HG03066 (cell line): ENCODE results near the gene PLCB2.

Source experiments
- ATAC-seq: cut with Tn5 transposase; IDR thresholded peaks from one replicate; pipeline ENCODE4 v1.9.1; 2021; ENCODE audit warnings: low read depth; ENCODE audit not compliant: unreplicated experiment

The PLCB2 gene

DNA sequence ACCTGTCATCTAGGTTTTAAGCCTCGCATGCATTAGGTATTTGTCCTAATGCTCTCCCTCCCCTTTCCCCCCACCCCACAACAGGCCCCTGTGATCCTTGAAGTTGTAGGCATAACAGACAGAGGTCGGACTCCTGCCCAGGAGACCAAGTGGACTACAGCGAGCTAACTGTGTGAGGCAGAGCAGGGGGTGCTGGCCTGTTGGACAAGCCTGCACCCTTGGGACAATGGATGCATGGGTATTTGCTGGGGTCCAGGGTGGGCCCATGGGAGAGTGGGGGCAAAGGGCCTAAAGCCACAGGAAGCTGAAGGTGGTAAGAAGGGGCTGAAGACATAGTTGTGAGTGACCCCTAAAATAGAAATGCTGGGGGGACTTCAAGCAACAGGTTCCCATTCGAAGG, 2.5 kb downstream of the PLCB2 start:
- no peak for ATAC-seq

DNA sequence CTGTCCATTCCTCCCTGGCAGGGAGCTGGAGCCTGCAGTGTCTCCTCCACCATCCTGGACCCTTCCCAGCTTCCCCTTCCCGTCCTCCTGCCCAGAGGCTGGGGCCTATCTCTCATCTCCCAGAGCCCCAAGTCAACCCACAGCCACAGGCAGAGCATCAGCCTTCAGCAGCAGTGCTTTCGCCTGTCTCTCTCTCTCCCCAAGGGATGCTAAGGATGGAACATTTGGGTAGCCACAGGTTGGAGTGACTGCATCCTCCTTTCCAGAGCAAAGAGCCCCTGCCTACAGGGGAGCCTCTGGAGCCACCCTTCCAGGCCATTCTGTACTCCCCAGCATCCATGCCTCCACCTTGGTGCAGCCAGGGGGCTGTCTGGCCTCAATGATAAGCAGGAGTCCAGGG, 4.2 kb downstream of the PLCB2 start:
- ATAC-seq = no peak

- ATAC-seq = no peak
Measured at GRCh38 chr15:40302981-40303380, 4.8 kb downstream of the PLCB2 start.

GRCh38 chr15:40302288-40302886, 5.3 kb downstream of the PLCB2 start:
- ATAC-seq = no peak

GRCh38 chr15:40301467-40302179, 6.1 kb downstream of the PLCB2 start:
- ATAC-seq = no peak

GRCh38 chr15:40300771-40301170, 7.0 kb downstream of the PLCB2 start:
- no peak for ATAC-seq

DNA sequence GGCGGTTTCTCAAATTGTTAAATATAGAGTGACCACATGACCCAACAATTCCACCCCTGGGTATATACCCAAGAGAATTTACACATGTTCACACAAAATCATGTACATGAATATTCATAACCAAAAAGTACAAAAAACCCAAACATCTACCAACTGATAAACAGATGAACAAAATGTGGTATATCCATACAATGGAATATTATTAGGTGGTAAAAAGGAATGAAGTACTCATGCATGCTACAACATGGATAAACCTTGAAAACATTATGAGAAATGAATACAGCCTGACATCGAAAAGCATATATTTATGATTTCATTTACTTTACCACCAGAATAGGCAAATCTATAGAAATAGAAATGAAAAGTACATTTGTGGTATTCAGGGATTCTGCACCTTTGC, 7.4 kb downstream of the PLCB2 start:
- no peak for ATAC-seq

DNA sequence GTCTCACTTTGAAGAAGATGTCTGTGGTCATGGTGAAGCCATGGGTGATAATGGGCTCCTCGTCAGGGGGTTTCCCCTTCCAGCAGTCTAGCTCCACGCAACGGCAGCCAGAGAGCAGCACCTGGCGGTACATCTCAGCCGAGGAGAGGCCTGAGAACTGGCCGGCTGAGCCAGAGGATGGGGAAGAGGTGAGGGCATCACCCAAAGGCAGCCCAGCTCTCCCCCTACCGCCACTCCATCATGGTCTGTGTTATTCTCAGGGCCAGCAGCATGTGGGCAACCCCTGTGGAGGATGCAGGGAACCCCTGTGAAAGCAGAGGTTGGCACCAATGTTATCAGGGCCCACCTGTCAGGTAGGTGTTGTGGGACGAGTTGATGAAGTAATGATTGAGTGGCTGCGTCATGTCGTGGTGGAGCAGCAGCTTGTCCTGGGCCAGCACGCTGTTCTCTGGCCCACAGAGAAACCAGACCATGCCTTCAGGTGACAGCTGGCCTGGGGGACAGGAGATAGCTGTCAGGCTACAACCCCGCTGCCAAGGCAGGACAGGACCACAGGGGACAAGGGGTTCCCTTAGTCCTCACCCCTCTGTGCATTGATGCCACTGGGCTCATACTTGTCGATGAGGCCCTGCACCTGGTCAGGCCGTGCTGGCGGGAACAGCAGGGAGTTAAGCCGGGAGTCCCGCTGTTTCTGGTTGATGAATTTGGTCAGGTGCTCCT, 9.4 kb downstream of the PLCB2 start:
- ATAC-seq = no peak

DNA sequence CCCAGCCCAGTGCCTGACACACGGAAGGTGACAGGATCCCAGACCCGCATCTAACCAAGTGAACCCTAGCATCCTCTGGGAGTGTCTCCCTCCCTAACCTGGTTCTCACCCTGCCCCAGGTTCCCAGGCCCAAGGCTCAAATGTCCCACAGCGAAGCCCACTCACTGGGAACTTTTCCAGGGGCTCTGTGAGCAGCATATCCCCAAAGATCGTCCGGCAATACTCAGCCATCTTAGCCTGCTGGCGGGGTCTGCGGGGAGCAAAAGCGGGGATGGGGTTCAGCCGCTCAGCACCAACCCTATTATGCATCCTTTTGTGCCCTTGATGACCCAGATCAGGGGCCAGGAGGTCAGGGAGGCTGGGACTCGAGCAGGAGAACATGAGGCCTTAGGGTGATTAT, 10.4 kb downstream of the PLCB2 start:
- ATAC-seq = no peak

GRCh38 chr15:40296561-40297230, 11.0 kb downstream of the PLCB2 start:
- ATAC-seq = no peak

- ATAC-seq = no peak
Measured at GRCh38 chr15:40295877-40296560, 11.7 kb downstream of the PLCB2 start.

- no peak for ATAC-seq
Measured at GRCh38 chr15:40295297-40295696, 12.4 kb downstream of the PLCB2 start.

- ATAC-seq = no peak
Measured at GRCh38 chr15:40293905-40294895, 13.5 kb downstream of the PLCB2 start.

DNA sequence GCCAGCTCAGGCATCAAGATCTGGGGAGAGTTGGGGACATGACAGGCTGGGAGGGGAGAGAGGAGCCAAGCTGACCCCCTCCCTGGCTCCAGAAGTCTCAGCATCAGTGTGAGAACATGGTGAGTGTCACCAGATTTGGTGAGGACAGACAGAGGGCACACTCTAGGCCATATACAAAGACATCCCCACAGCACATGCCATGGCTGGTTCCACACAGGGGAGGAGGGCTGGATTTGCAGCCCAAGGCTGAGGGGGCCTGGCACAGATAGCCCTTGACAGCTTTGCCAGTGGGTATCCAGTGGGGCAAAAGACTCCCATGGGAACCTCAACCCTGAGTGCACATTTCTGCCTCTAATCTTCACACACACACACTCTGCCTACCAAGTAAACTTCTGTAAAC, 14.7 kb downstream of the PLCB2 start:
- ATAC-seq = no peak

- no peak for ATAC-seq
Measured at GRCh38 chr15:40292246-40292645, 15.5 kb downstream of the PLCB2 start.

GRCh38 chr15:40290918-40291574, 16.7 kb downstream of the PLCB2 start:
- ATAC-seq = no peak

DNA sequence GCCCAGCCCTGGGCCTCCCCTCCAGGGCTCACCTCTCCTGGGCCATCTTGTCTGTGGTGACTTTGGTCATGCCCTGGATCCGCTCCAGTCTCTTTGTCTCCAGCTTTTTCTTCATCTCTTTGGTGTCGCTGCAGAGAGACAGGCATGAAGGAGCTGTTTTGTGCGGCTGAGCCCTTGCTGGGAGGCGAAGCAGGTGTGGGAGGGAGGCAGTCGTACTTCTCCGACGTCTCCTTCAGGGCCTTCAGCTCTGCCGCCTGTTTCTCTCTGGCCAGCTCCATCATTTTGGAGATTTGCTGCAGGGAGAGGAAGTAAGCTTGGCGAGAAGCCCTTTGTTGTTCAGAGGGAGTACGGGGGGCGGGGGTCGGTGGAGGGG, 17.2 kb downstream of the PLCB2 start:
- no peak for ATAC-seq

DNA sequence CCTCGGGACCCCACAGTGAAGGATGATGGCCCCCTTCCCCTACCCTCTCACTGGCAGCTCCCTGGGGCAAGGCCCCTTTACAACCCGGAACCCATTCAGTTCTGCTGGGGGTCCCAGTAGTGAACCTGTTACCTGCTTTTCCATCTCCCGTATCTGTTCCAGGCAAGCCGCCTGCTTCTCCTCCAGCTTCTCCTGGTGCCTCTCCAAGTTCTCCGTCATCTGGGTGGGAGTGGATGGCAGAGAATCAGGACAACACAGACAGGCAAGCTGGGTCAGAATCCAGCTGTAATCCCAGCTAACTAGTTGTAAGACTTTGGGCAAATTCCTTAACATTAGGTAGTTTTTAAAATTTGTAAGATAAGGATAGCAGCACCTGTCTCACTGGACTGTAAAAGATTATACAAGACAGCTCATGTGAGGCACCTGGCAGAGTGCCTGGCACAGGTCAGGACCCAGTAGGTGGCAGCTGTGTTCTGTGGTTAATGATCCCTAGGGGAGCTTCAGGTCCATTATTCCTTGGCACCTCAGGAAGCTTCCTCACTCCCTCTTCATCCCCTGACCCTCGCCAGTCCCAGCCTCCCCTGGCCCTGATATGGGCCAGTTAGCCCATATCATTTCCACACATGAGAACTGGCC, 18.5 kb downstream of the PLCB2 start:
- no peak for ATAC-seq

GRCh38 chr15:40287968-40288367, 19.8 kb downstream of the PLCB2 start:
- ATAC-seq = no peak
